DND-41 (cell line): ENCODE measurements around the gene KIFC3.

ENCODE experiments used
- EZH2 ChIP-seq: IDR thresholded peaks from 3 replicates; pipeline ENCODE4 v1.6.1; 2012; ENCODE audit warnings: borderline replicate concordance, low read depth, mild to moderate bottlenecking, moderate library complexity, low read length, inconsistent platforms; ENCODE audit not compliant: severe bottlenecking
- TF ChIP-seq, protein P1 (sequence below): IDR thresholded peaks from 2 replicates; pipeline ENCODE4 v1.5.1; 2012; ENCODE audit warnings: borderline replicate concordance, low read length, moderate library complexity, mild to moderate bottlenecking; ENCODE audit not compliant: poor library complexity, severe bottlenecking; ENCODE audit errors: extremely low read depth

DNA sequence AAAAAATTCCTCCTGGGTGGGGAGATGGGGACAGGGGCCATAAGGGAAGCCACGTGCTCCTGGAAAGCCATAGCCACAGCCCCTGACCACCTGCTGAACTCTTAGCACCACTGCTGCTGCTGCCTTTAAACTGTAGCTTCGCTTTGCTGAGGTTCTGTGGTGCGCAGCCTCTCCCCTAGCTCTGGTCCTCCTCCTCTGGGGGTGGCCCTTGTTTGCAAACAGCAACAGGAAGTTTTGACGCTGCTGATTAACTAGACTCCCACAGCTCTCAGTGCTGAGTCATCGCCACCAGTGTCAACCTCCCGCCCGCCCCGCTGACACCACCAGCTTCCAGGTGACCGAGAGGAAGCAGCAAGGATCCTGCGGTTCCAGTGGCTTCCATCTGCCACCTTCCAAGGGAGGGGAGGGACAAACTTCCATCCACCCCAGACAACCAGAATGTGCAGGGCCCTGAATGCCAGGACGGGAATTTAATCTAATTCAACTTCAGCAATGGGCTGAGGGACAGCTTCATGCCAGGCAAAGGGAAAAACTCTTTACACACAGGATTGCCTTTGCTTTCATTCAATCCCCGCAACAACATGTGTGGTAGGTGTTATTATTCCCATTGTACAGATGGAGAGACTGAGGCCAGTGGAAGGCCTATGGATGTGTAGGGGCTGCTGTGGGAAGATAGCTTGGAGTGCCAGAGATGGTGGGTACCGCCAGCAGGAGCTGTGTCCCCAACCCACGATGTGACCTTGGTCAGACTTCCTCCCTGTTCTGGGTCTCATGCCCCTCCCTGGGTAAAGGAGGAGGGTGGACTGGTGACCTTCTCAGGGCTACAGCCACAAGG is 8.1 kb upstream of the KIFC3 start:
- TF ChIP-seq, protein P1, sequence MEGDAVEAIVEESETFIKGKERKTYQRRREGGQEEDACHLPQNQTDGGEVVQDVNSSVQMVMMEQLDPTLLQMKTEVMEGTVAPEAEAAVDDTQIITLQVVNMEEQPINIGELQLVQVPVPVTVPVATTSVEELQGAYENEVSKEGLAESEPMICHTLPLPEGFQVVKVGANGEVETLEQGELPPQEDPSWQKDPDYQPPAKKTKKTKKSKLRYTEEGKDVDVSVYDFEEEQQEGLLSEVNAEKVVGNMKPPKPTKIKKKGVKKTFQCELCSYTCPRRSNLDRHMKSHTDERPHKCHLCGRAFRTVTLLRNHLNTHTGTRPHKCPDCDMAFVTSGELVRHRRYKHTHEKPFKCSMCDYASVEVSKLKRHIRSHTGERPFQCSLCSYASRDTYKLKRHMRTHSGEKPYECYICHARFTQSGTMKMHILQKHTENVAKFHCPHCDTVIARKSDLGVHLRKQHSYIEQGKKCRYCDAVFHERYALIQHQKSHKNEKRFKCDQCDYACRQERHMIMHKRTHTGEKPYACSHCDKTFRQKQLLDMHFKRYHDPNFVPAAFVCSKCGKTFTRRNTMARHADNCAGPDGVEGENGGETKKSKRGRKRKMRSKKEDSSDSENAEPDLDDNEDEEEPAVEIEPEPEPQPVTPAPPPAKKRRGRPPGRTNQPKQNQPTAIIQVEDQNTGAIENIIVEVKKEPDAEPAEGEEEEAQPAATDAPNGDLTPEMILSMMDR = no peak
- TF ChIP-seq EZH2 = no peak
